Stimulated activated naive CD8-positive, alpha-beta T cell treated with anti-CD3 and anti-CD28 coated beads, Interleukin-15, Interleukin-2, amounts not matched to agents 100 ng/mL and 50 ng/mL, for 24 hours (primary cell): ENCODE measurements around the gene DNAJC1.

ENCODE experiments used
- H3K27ac Mint-ChIP-seq: one replicate; pipeline ENCODE4 v1.8.0; 2021; ENCODE audit warnings: mild to moderate bottlenecking, mixed read lengths
- H3K27me3 Mint-ChIP-seq: one replicate; pipeline ENCODE4 v1.8.0; 2021; ENCODE audit warnings: mixed read lengths
- H3K36me3 Mint-ChIP-seq: one replicate; pipeline ENCODE4 v1.8.0; 2021; ENCODE audit warnings: low read depth, mixed read lengths
- H3K4me1 Mint-ChIP-seq: one replicate; pipeline ENCODE4 v1.8.0; 2021; ENCODE audit warnings: low read depth, mixed read lengths
- H3K4me3 Mint-ChIP-seq: one replicate; pipeline ENCODE4 v1.8.0; 2021; ENCODE audit warnings: mild to moderate bottlenecking, mixed read lengths
- H3K9me3 Mint-ChIP-seq: one replicate; pipeline ENCODE4 v1.8.0; 2021; ENCODE audit warnings: mixed read lengths

Gene DNAJC1

DNA sequence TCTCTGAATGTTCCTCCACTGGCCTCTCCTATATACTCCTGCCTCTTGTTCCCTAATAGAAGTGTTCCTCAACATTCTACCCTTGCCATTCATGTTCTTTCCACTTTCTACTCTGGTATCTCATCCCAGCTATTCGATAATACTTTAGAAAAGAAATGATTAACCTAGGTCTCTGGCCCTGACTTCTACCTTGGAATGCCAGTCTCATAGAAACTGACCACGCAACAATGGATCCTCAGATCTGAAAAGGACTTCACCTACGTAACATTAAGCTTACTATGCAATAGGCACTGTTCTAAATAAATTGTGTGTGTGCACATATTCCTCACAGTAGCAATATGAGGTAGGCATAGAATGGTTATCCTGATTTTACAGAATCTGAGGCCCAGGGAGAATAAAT is 234.5 kb downstream of the DNAJC1 start:
- H3K36me3 Mint-ChIP-seq, result peaks cover 12% of the 10 kb centered on the region
- no peaks in the 10 kb centered on the region for H3K27me3 Mint-ChIP-seq
- no peak overlapping the region for H3K27ac Mint-ChIP-seq
- H3K9me3 Mint-ChIP-seq, result no peaks in the 10 kb centered on the region
- H3K4me1 Mint-ChIP-seq, result peaks cover 4% of the 10 kb centered on the region
- H3K4me3 Mint-ChIP-seq, result no peak overlapping the region

DNA sequence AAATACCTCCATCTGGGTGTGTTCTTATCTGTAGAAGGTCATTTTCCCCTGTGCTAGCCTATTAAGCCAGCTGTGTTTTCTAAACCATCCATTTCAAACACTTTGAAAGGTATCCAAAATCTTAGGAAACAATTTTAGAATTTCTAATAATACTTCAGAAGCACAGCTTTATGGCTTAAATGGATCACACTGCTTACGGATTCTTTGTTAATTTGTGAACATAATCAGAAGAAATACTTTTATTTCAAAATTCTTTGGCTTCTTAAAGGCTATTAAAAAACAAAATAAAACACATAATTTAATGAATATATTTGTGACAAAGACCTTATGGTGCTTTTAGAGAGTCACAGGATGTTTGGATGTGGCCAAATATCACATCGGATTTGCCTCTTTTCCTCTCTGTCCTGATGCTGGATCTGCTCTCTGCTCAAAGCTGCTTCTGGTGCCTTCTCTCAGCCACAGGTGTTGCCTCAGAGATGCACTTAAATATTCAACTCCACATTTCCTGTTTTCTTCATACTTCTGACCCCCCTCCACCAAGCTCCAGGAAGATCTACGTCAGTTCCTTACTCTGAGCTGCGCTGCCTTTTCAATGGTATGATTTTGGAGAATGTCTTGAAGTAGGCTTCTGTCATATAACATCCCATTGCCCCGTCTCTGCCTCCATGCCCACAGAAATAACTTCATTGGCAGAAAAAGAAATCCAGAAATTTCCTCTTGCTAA is 238.9 kb downstream of the DNAJC1 start:
- Mint-ChIP-seq H3K36me3 (peaks cover 17% of the 10 kb centered on the region), H3K9me3 (no peaks in the 10 kb centered on the region), H3K27me3 (no peaks in the 10 kb centered on the region), H3K4me3 (no peak overlapping the region), H3K4me1 (peaks cover 4% of the 10 kb centered on the region), H3K27ac (no peak overlapping the region)

DNA sequence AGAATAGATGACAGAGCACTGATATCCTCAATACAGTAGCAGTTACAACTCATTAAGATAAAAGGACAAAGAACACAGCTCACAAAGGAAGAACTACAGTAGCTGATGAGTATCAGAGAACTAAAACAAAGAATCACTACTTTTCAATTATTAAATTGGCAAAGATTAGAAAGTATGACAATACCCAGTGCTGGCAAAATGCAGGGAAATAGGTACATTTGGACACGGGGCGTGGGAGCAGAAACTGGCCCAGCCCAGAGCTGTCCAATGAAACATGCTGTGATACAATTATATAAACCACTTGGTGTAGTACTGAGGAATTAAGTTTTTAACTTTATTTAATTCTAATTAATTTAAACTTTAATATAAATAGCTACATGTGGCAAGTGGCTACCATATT is 243.2 kb downstream of the DNAJC1 start:
- Mint-ChIP-seq H3K9me3 (no peaks in the 10 kb centered on the region), H3K27ac (no peak overlapping the region), H3K4me3 (no peak overlapping the region), H3K4me1 (peaks cover 4% of the 10 kb centered on the region), H3K36me3 (peaks cover 35% of the 10 kb centered on the region), H3K27me3 (no peaks in the 10 kb centered on the region)

DNA sequence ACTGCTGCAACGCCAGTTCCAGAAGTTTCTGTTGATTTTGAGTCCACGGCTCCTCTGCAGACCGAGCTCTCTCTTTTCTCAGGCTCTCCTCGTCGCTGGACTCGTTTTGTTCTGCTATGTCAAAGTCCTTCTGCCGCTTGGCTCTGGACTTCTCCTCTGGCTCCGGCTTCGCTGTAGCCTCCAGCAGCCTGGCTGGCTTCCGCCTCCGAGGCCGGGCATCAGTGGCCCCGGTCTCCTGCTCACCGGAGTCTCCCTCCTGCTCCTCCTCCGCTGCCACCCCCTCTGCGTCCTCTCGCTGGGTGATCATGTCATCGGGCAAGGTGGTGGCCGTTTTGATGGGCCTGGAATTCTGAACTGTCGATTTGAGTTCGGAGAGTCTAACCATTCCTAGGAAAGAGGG is 244.3 kb downstream of the DNAJC1 start:
- Mint-ChIP-seq H3K4me1 (no peaks in the 10 kb centered on the region), H3K9me3 (no peaks in the 10 kb centered on the region), H3K27ac (no peak overlapping the region), H3K4me3 (no peak overlapping the region), H3K27me3 (no peaks in the 10 kb centered on the region), H3K36me3 (peaks cover 28% of the 10 kb centered on the region)

DNA sequence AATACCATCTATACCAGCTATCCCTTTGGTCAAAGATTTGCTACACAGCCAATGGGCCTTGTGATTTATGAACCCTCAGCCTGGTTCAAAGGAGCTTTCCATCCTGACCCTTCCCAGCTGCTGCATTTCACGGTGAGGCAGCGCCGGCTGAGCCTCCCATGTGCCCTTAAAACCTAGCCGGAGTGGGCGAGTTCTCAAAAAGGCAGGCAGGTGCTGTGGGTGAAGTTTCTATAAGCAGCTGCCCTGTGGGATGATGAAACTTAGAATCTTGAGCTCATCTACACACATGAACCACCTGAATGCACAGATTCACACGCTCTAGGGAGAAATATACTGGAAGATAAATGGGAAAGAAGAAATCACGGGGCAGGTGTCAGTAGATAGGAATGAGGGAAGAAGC is 244.8 kb downstream of the DNAJC1 start:
- no peak overlapping the region for H3K27ac Mint-ChIP-seq

DNA sequence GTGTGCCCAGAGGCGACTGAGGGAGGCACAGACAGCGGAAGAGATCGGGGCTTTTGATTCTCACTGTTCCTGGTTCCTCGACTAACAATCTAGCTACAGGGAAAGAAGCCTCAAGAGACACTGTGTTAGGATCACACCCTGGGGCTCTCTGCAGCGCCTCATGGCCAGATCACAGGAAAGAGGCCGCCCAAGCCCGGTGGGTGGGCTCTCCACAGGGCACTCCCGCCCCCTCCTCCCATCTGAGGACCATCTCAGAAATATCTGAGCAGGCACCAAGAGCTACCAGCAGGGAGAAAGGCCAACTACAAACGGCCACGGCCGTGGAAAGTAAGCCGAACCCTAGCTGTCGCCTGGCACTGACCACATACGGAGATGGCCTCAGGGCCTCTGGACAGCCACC is 245.3 kb downstream of the DNAJC1 start:
- Mint-ChIP-seq H3K9me3 (no peaks in the 10 kb centered on the region), H3K27ac (no peak overlapping the region), H3K4me3 (no peak overlapping the region), H3K36me3 (peaks cover 22% of the 10 kb centered on the region), H3K4me1 (no peaks in the 10 kb centered on the region), H3K27me3 (no peaks in the 10 kb centered on the region)

More for the DNA sequence above, 244.8 kb downstream of the DNAJC1 start:
- Mint-ChIP-seq H3K27me3 (no peaks in the 10 kb centered on the region), H3K4me1 (no peaks in the 10 kb centered on the region), H3K36me3 (peaks cover 23% of the 10 kb centered on the region), H3K4me3 (no peak overlapping the region), H3K9me3 (no peaks in the 10 kb centered on the region)

DNA sequence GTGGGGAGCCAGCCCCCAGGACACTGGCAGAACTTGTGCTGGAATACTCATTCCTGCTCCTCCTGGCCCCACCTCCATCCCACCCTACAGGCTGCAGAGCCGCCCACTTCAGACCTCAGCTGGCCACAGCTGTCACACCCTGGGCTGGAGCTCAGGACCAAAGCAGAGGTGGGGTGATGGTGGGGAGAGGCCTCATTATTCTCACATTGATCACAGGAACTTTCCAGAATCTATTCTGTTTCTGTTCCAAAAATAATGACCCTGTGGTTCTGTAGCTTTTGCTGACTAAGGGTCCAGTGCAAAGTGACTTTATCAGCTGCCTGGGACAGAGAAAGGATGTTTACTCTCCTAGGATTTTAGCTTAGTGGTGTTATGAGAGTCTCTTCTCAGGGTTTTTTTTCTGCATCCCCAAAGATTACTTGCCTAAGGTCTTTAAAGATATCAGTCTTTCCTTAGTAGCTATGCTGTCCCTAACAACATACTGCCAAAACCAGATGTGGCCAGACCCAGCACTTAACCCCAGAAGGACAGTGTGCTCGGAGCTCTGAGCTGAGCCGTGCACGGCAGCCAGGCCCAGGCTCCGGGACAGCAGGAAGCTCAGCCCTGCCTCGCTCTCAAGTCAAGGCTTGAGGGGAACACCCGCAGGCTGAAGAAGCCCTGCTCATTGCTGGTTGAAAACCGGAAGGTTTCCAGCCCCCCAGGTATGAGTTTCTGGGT is 246.2 kb downstream of the DNAJC1 start:
- Mint-ChIP-seq H3K27me3 (no peaks in the 10 kb centered on the region), H3K36me3 (peaks cover 22% of the 10 kb centered on the region), H3K4me3 (no peak overlapping the region), H3K27ac (no peak overlapping the region), H3K9me3 (no peaks in the 10 kb centered on the region), H3K4me1 (no peaks in the 10 kb centered on the region)

DNA sequence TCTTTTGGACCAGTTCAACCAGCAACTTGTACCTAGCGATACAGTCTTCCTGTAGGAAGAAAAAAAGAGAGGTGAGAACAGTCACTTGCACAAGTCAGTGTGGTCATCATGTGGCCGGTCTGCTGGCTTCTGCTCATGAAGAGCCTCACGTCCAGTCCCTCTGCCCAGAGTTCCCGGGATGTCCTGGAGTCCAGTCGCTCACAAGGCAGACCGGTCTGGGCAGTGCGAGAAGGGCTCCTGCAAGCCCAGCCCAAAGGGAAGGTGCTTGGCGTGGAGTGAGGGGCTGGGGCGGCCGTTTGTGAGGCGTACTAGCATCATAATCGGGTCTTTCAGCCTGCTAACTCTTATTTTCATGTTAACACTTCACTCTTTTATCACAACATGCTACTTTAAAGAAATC is 246.8 kb downstream of the DNAJC1 start:
- H3K4me3 Mint-ChIP-seq, result no peak overlapping the region
- H3K36me3 Mint-ChIP-seq, result peaks cover 22% of the 10 kb centered on the region
- no peaks in the 10 kb centered on the region for H3K4me1 Mint-ChIP-seq
- H3K27me3 Mint-ChIP-seq, result no peaks in the 10 kb centered on the region
- H3K9me3 Mint-ChIP-seq, result no peaks in the 10 kb centered on the region
- no peak overlapping the region for H3K27ac Mint-ChIP-seq

DNA sequence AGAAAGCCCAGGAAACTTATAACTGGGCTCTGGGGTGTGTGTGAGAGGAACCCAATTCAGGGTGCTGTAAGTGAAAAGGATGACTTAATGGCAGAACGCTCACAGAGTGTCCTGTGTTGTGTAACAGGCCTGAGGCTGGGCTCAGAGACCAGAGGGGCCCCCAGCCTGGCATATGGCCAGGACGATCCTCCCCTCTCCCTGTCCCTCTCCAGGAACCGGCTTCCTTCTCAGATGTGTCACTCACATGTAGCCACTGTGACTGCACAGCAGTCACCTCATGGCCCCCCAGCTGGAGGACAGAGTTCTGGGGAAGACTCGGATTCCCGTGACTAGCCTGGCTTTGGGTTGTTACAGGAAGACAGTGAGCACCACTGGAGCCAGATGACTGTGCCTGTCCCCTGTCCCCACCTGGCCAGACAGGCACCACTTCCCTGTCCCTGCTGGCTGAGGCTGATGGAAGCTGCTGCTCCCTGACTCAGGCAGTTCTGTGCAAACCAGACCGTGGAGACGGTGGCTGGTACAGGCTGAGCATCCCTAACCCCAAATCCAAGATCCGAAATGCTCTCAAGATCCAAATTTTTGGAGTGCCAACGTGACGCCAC is 249.0 kb downstream of the DNAJC1 start:
- Mint-ChIP-seq H3K4me3 (no peak overlapping the region), H3K27ac (no peak overlapping the region)

DNA sequence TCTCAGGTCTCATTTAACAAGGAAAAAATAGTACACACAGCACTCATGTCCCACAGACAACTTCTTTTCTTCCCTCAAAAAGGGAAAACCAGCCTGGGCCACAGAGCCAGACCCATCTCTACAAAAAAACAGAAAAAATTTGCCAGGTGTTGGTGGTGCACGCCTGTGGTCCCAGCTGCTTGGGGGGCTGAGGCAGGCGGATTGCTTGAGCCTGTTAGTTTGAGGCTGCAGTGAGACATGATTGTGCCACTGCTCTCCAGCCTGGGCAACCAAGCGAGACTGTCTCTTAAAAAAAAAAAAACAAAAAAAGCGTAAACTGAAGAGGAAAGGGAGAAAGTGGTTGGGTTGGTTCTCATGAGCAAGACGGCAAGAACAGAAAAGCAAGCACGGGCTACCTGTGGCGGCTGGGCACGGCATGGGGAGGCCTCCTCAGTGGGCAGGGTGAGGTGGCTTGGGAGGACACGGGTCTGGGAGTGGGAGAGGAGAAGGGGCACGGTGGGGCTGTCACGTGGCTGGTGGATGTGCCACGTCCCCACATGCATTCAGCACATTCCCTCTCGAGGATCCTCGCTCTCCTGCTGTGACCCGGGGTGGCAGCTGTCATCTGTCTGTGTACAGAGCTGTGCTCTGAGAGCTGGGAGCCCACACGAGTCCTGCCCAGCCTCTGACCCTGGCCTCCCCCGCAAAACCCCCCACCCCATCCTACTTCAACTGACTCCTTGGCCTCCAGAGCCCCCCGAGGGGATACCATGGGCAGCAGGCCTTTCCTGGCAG is 249.8 kb downstream of the DNAJC1 start:
- Mint-ChIP-seq H3K36me3 (peaks cover 9% of the 10 kb centered on the region), H3K4me1 (no peaks in the 10 kb centered on the region), H3K4me3 (no peak overlapping the region), H3K27ac (no peak overlapping the region), H3K27me3 (no peaks in the 10 kb centered on the region), H3K9me3 (no peaks in the 10 kb centered on the region)

More for the DNA sequence above, 249.0 kb downstream of the DNAJC1 start:
- Mint-ChIP-seq H3K9me3 (no peaks in the 10 kb centered on the region), H3K4me1 (no peaks in the 10 kb centered on the region), H3K36me3 (peaks cover 16% of the 10 kb centered on the region), H3K27me3 (no peaks in the 10 kb centered on the region)

DNA sequence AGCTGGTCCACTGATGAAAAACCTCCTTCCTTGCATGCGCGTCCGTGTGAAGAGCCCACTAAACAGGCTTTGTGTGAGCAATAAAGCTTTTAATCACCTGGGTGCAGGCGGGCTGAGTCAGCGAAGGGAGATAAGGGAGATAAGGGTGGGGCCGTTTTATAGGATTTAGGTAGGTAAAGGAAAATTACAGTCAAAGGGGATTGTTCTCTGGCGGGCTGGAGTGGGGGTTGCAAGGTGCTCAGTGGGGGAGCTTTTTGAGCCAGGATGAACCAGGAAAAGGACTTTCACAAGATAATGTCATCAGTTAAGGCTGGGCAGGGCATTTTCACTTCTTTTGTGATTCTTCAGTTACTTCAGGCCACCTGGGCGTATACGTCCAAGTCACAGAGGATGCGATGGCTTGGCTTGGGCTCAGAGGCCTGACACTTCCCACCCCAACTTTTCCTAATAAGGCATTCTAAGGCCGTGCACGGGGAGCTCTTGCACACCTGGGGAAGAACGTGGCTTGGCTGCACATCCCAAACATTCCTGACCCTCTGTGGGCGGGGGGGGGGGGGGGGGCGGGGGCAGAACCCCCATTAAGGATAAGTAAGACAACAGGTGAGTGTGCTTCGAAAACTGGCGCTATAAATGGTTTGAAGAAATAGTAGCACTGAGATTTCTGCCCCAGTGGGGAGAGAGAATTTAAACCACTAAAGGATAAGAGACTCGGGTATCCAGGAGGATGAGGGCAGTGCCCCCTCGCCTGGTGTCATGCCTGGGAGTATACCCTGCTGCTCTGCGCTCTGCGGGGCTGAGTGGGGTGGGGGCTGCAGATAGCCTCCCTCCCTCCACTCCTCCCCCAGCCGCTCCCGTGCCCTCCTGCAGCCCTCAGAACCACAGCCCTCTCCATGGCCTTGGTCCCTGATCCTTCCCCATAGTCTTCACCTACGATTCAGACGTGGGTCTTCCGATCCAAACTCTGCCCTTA is 251.9 kb downstream of the DNAJC1 start:
- H3K27me3 Mint-ChIP-seq, result no peaks in the 10 kb centered on the region
- peaks cover 4% of the 10 kb centered on the region for H3K36me3 Mint-ChIP-seq
- no peak overlapping the region for H3K27ac Mint-ChIP-seq
- no peaks in the 10 kb centered on the region for H3K9me3 Mint-ChIP-seq
- H3K4me1 Mint-ChIP-seq, result no peaks in the 10 kb centered on the region
- H3K4me3 Mint-ChIP-seq, result no peak overlapping the region

DNA sequence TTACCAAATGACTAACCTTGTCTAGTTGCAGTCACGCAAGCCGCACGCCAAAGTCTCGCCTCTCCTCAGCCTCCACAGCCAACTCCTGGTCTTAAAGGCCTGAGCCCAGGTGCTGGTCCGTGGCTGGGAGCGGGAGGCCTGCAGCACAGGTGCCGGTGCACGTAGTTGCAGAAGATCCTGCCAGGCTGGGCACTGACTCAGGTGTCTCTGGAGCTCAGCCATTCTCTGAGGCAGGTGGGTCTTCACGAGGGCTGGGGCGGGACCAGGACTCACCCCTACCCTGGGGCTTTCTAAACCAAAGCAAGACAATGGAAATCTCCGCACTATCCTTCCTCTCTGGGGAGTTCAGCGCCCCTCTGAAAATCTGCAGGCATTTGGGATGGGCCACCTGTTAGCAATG is 253.1 kb downstream of the DNAJC1 start:
- H3K9me3 Mint-ChIP-seq, result no peaks in the 10 kb centered on the region
- no peaks in the 10 kb centered on the region for H3K27me3 Mint-ChIP-seq
- H3K36me3 Mint-ChIP-seq, result peaks cover 8% of the 10 kb centered on the region
- no peak overlapping the region for H3K27ac Mint-ChIP-seq
- no peak overlapping the region for H3K4me3 Mint-ChIP-seq
- peaks cover 7% of the 10 kb centered on the region for H3K4me1 Mint-ChIP-seq

DNA sequence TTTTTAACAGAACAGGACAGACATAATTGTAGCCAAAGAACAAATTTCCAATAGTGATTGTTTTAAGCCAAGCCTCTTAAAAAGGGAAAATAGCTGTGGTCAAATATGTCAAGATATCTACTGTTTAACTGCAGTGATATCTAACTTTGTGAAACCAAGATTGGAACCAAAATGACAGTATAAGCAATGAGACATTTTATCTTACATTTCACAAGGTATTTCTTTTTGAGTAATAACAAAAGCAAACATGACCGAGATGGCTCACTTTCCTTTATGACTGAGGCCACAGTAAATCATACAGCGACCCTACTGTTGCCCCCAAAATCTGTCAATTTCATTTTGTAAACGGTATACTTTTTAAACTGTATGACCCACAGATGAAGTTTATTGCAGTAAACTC is 253.7 kb downstream of the DNAJC1 start:
- no peak overlapping the region for H3K4me3 Mint-ChIP-seq
- no peak overlapping the region for H3K27ac Mint-ChIP-seq
- H3K27me3 Mint-ChIP-seq, result no peaks in the 10 kb centered on the region
- H3K9me3 Mint-ChIP-seq, result no peaks in the 10 kb centered on the region
- H3K4me1 Mint-ChIP-seq, result peaks cover 7% of the 10 kb centered on the region
- peaks cover 14% of the 10 kb centered on the region for H3K36me3 Mint-ChIP-seq

DNA sequence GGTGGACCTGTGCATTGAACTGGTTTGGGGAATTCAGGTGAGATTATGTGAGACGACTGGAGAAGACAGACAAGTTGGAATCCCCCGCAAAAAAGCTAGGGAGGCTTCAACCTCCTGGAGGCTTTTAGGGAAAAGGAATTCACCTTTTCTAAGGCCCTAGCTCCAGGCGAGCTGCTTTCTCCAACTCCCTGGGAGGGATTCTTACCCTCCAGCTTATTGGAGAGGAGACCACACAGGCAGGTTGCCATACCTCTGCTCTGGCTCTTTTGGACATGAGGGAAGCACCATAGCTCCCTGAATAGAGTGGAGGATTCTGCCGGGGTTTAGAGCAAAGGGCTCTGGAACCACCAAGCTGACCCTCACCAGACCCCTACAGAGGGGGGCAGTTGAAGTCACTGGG is 255.7 kb downstream of the DNAJC1 start:
- H3K36me3 Mint-ChIP-seq, result peaks cover 22% of the 10 kb centered on the region
- H3K27ac Mint-ChIP-seq, result no peak overlapping the region
- no peak overlapping the region for H3K4me3 Mint-ChIP-seq
- H3K4me1 Mint-ChIP-seq, result peaks cover 7% of the 10 kb centered on the region
- H3K9me3 Mint-ChIP-seq, result no peaks in the 10 kb centered on the region
- H3K27me3 Mint-ChIP-seq, result no peaks in the 10 kb centered on the region
